HepG2 (cell line): ENCODE results near the gene F2RL2. TPM values are rescaled to one million over a fixed set of nuclear protein-coding genes. Genes with fewer than 3 reads are reported as not detected.

Experiments
- ATAC-seq: fragments of 200-7000 bp; cut with Tn5 transposase; 3 replicates; pipeline ENCODE4 v1.9.1; 2020; ENCODE audit warnings: mild to moderate bottlenecking, moderate library complexity
- BruUV-seq: library from RNA; stranded (reverse); fragments of 400-500 nt; replicated peaks from 2 replicates; lab custom pipeline; 2021; lab: Mats Ljungman, UMichigan
- CTCF ChIA-PET: fragments of 300-600 bp; formaldehyde crosslinking; extraction: SDS; loops from one replicate; lab custom pipeline; 2021; ENCODE audit warnings: low total read pairs, inconsistent platforms, low intra/inter-chr PET ratio; lab: Yijun Ruan, JAX
- POLR2A ChIA-PET: fragments of 350-600 bp; sonication (Branson Sonifier 250); formaldehyde crosslinking; loops from one replicate; lab custom pipeline; 2020; ENCODE audit warnings: antibody characterized with exemption, inconsistent platforms; lab: Yijun Ruan, JAX
- DNase-seq: peaks from one replicate; pipeline ENCODE4 v3.0.0-alpha.2; 2015; ENCODE audit warnings: low spot score
- FAIRE-seq: peaks from 3 replicates; lab custom pipeline; 2011; peaks lifted over from hg19 to GRCh38; lab: Jason Lieb, UNC
- H2AFZ ChIP-seq: one replicate; pipeline ENCODE4 v1.6.1; 2011; ENCODE audit warnings: low read length, inconsistent platforms
- H3K27ac ChIP-seq: fragments of 300-600 bp; 3 replicates; pipeline ENCODE4 v1.8.0; 2011; ENCODE audit warnings: mixed run types, mild to moderate bottlenecking, mixed read lengths, low read length, inconsistent platforms; ENCODE audit not compliant: insufficient read depth; ENCODE audit errors: extremely low read length
- H3K27me3 ChIP-seq, 2 experiments: fragments of 200-600 bp in 1 of 2; 2 replicates in 1 of 2; 3 replicates in 1 of 2; pipeline versions ENCODE4 v1.6.0 to v1.8.0; 2011; ENCODE audit warnings: low read length in 2 of 2, mild to moderate bottlenecking in 2 of 2, moderate library complexity in 2 of 2, inconsistent platforms in 1 of 2; ENCODE audit not compliant: insufficient read depth in 2 of 2, control insufficient read depth in 1 of 2
- H3K36me3 ChIP-seq, 2 experiments: fragments of 200-600 bp in 1 of 2; replicated peaks in 1 of 2; 2 replicates in 1 of 2; 3 replicates in 1 of 2; pipeline versions ENCODE4 v1.5.1 to v1.8.0; 2011; ENCODE audit warnings: low read length in 2 of 2, inconsistent platforms in 1 of 2; ENCODE audit not compliant: insufficient read depth in 2 of 2, control insufficient read depth in 1 of 2
- H3K4me1 ChIP-seq: 2 replicates; pipeline ENCODE4 v1.5.1; 2012; ENCODE audit warnings: low read length, inconsistent platforms; ENCODE audit not compliant: insufficient read depth
- H3K4me2 ChIP-seq: 2 replicates; pipeline ENCODE4 v1.6.0; 2011; ENCODE audit warnings: low read depth, low read length, inconsistent platforms
- H3K4me3 ChIP-seq, 3 experiments: fragments of 200-600 bp in 1 of 3; sonication (generic), shearing (Covaris generic) in 1 of 3; replicated peaks in 1 of 3; 2 replicates each; pipeline ENCODE4 v1.5.1; 2011 to 2016; ENCODE audit warnings: low read length in 3 of 3, inconsistent platforms in 2 of 3, low read depth in 2 of 3, mild to moderate bottlenecking in 2 of 3, control low read depth in 1 of 3, mixed read lengths in 1 of 3; ENCODE audit not compliant: insufficient read depth in 1 of 3
- H3K79me2 ChIP-seq: one replicate; pipeline ENCODE4 v1.6.1; 2011; ENCODE audit warnings: low read length, inconsistent platforms; ENCODE audit not compliant: insufficient read depth
- H3K9ac ChIP-seq: 2 replicates; pipeline ENCODE4 v1.6.0; 2011; ENCODE audit warnings: mild to moderate bottlenecking, low read depth, low read length, inconsistent platforms; ENCODE audit not compliant: insufficient read depth
- H3K9me3 ChIP-seq: 2 replicates; pipeline ENCODE4 v1.5.1; 2012; ENCODE audit warnings: mild to moderate bottlenecking, low read length
- H4K20me1 ChIP-seq: 2 replicates; pipeline ENCODE4 v1.6.0; 2011; ENCODE audit warnings: inconsistent platforms, mild to moderate bottlenecking, low read length, moderate library complexity; ENCODE audit not compliant: insufficient read depth
- ARNT2 ChIP-seq: sonication (generic); formaldehyde crosslinking; IDR thresholded peaks from 2 replicates; pipeline ENCODE4 v1.8.0; 2022; ENCODE audit warnings: mild to moderate bottlenecking, low read depth, missing genetic modification reagents, moderate library complexity
- FOXO1 ChIP-seq: sonication (generic); formaldehyde crosslinking; IDR thresholded peaks from 2 replicates; pipeline ENCODE4 v1.4.0; 2020; ENCODE audit warnings: missing genetic modification reagents
- GABPB1 ChIP-seq: IDR thresholded peaks from 2 replicates; pipeline ENCODE4 v1.6.1; 2016; ENCODE audit warnings: mild to moderate bottlenecking, missing genetic modification reagents, moderate library complexity, missing compliant biosample characterization
- KLF12 ChIP-seq: sonication (generic); formaldehyde crosslinking; IDR thresholded peaks from 2 replicates; pipeline ENCODE4 v1.4.0; 2020; ENCODE audit warnings: missing genetic modification reagents, borderline replicate concordance
- NCOA1 ChIP-seq: sonication (generic); formaldehyde crosslinking; IDR thresholded peaks from 2 replicates; pipeline ENCODE4 v1.9.0; 2021; ENCODE audit warnings: missing genetic modification reagents
- NFE2L2 ChIP-seq: fragments of 150-350 bp; IDR thresholded peaks from 2 replicates; pipeline ENCODE4 v1.6.1; 2014; ENCODE audit warnings: low read length
- NR2F2 ChIP-seq: IDR thresholded peaks from 2 replicates; pipeline ENCODE4 v1.6.1; 2012; ENCODE audit warnings: low read depth, inconsistent platforms, borderline replicate concordance
- SATB2 ChIP-seq: sonication (generic); formaldehyde crosslinking; IDR thresholded peaks from 2 replicates; pipeline ENCODE4 v1.5.0; 2020; ENCODE audit warnings: missing genetic modification reagents
- SETDB1 ChIP-seq: sonication (generic); formaldehyde crosslinking; IDR thresholded peaks from 2 replicates; pipeline ENCODE4 v1.5.1; 2020; ENCODE audit warnings: missing genetic modification reagents, mild to moderate bottlenecking, borderline replicate concordance
- TAF1 ChIP-seq: sonication (generic); formaldehyde crosslinking; IDR thresholded peaks from 2 replicates; pipeline ENCODE4 v1.4.0; 2020; ENCODE audit warnings: missing genetic modification reagents
- ZNF333 ChIP-seq: sonication (generic); formaldehyde crosslinking; IDR thresholded peaks from 2 replicates; pipeline ENCODE4 v1.4.0; 2020; ENCODE audit warnings: mild to moderate bottlenecking, missing genetic modification reagents, borderline replicate concordance
- in situ Hi-C: cut with HindIII; loops from 2 replicates; pipeline ENCODE4 v1.10.0; 2017; ENCODE audit warnings: low pct_unique_long_range_greater_than_20kb; ENCODE audit not compliant: extremely low pct_ligation_motif_present
- intact Hi-C: fragments of 100-400 bp; cut with micrococcal nuclease; formaldehyde crosslinking; loops from one replicate; pipeline ENCODE4 v1.10.0; 2022; ENCODE audit not compliant: unreplicated experiment
- polyA plus RNA-seq, 8 experiments: library from polyadenylated mRNA; depleted of rRNA in 3 of 8; stranded (reverse) in 7 of 8; unstranded in 1 of 8; fragments of >200 nt; fragmentation: Illumina TruSeq in 4 of 8; extraction: Trizol in 4 of 8; gene quantifications; 2 replicates each; pipeline versions ENCODE4 v1.2.1 to v1.2.3, GENCODE V29; 2011 to 2016; ENCODE audit warnings: low read depth in 4 of 8, missing spikeins in 1 of 8, mixed read lengths in 1 of 8; ENCODE audit not compliant: insufficient read depth in 1 of 8
- total RNA-seq, 5 experiments: library from RNA; depleted of rRNA; stranded (reverse); fragments of >200 nt; fragmentation: Illumina TruSeq; extraction: Trizol; gene quantifications; 2 replicates each; pipeline ENCODE4 v1.2.3, GENCODE V29; 2016; ENCODE audit warnings: low read depth in 1 of 5
- TF ChIP-seq, protein P1 (sequence below): sonication (generic); formaldehyde crosslinking; IDR thresholded peaks from 2 replicates; pipeline ENCODE4 v1.4.0; 2020; ENCODE audit warnings: mild to moderate bottlenecking, missing genetic modification reagents

F2RL2 gene
- total and polyA plus RNA-seq, 2 of the 13 experiments (the other 11 are each of a cell fraction or from before 2014, with no cell fraction given) = not detected

DNA sequence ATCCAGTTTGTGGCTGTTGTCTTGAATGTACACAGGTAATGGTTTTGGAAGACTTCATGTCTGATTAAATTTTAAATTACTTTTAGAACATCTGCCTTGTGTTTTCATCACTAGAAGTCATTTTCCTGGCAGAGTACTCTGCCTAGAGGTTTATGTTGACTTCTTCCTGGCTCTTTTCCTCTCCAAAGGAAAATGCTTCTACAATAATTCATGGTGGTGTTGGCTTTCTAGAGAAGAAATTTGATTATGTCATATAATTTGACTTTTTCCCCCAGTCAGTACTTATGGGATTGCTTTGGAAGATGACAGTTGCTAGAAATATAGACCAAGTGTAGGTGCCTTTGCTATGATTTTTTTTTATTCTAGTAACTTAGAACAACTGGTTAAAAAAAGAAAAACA lies 46.8 kb downstream of the F2RL2 start:
- H2AFZ ChIP-seq = no peak overlapping the region
- no peak overlapping the region for H3K4me3 ChIP-seq
- BruUV-seq = no TSS peak
- H3K36me3 ChIP-seq = peaks cover 4 to 26% of the 10 kb centered on the region in 2 experiments; a peak in 4 of 5 replicates
- H3K79me2 ChIP-seq = no peaks in the 10 kb centered on the region
- H3K9me3 ChIP-seq = no peaks in the 10 kb centered on the region
- no peak for FAIRE-seq
- POLR2A ChIA-PET = no interaction called here
- H4K20me1 ChIP-seq = no peaks in the 10 kb centered on the region
- CTCF ChIA-PET = no interaction called here
- no peak overlapping the region for H3K4me2 ChIP-seq
- in situ Hi-C loops (no loop called here), intact Hi-C loops (no loop called here)
- DNase-seq = no peak
- H3K27ac ChIP-seq = no peak overlapping the region
- no peak overlapping the region for H3K9ac ChIP-seq
- TF ChIP-seq TAF1 (CRISPR knock-in tag) (no peak), NFE2L2 (no peak), FOXO1 (CRISPR knock-in tag) (no peak), SETDB1 (CRISPR knock-in tag) (no peak), NCOA1 (CRISPR knock-in tag) (no peak), NR2F2 (no peak)
- TF ChIP-seq, protein P1, sequence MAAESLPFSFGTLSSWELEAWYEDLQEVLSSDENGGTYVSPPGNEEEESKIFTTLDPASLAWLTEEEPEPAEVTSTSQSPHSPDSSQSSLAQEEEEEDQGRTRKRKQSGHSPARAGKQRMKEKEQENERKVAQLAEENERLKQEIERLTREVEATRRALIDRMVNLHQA (CRISPR knock-in tag) = no peak
- H3K4me1 ChIP-seq = no peaks in the 10 kb centered on the region
- H3K27me3 ChIP-seq = no peaks in the 10 kb centered on the region
- ATAC-seq = no peak

DNA sequence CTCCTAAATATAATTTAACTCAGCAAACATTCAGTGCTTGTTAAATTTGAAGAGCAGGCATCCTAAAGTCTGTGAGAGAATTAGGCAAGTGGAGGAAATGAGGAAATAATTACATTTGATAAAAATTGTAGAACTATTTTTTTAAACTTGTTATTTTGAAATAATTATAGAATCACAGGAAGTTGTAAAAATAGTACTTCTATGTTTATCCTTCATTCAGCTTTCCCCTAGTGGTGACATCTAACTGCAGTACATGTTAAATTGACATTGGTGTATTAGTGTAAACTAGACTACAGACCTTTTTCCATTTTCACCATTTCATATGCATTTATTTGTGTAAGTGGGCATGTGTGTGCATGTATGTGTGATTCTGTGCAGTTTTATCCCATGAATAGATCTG lies 51.6 kb downstream of the F2RL2 start:
- no TSS peak for BruUV-seq
- POLR2A ChIA-PET = no interaction called here
- DNase-seq (no peak), FAIRE-seq (no peak)
- H3K27me3 ChIP-seq = no peaks in the 10 kb centered on the region
- no peak overlapping the region for H2AFZ ChIP-seq
- H3K4me3 ChIP-seq = no peak overlapping the region
- no peaks in the 10 kb centered on the region for H3K4me1 ChIP-seq
- no peaks in the 10 kb centered on the region for H4K20me1 ChIP-seq
- in situ Hi-C loops (no loop called here), intact Hi-C loops (no loop called here)
- H3K9me3 ChIP-seq = no peaks in the 10 kb centered on the region
- H3K27ac ChIP-seq = no peak overlapping the region
- no peak overlapping the region for H3K4me2 ChIP-seq
- TF ChIP-seq ZNF333 (CRISPR knock-in tag) (no peak), ARNT2 (CRISPR knock-in tag) (no peak), GABPB1 (CRISPR knock-in tag) (no peak), SATB2 (CRISPR knock-in tag) (no peak), KLF12 (no peak)
- TF ChIP-seq, all 625 proteins: peak for 0
- peaks cover 8 to 27% of the 10 kb centered on the region in 2 experiments for H3K36me3 ChIP-seq
- no peak for ATAC-seq
- H3K79me2 ChIP-seq = no peaks in the 10 kb centered on the region
- H3K9ac ChIP-seq = no peak overlapping the region
- CTCF ChIA-PET = no interaction called here
